Thyroid gland (tissue), 4 donors: Measurements from ENCODE around the gene MSANTD2. TPM values are rescaled to one million over a fixed set of nuclear protein-coding genes. Genes with fewer than 3 reads are reported as not detected.

Experiments used
- DNase-seq, 2 donors: peaks; one replicate each; pipeline ENCODE4 v3.0.0-alpha.2; 2019
- H3K27ac ChIP-seq, 3 donors: fragments of 200-600 bp; sonication (generic); 1 replicate in 2 of 3; 2 replicates in 1 of 3; pipeline ENCODE4 v1.5.1; 2016 to 2019; ENCODE audit warnings: mild to moderate bottlenecking in 1 of 3, moderate library complexity in 1 of 3
- H3K27me3 ChIP-seq: fragments of 200-600 bp; sonication (generic); one replicate; pipeline ENCODE4 v1.5.1; 2019
- H3K36me3 ChIP-seq, 2 donors: fragments of 200-600 bp; sonication (generic); one replicate each; pipeline ENCODE4 v1.5.1; 2016 to 2019
- H3K4me1 ChIP-seq, 2 donors: fragments of 200-600 bp; sonication (generic); one replicate each; pipeline ENCODE4 v1.5.1; 2017 to 2019
- H3K4me3 ChIP-seq, 3 donors: fragments of 200-600 bp; sonication (generic); replicated peaks in 1 of 3; 1 replicate in 2 of 3; 2 replicates in 1 of 3; pipeline ENCODE4 v1.5.1; 2016; ENCODE audit warnings: mild to moderate bottlenecking in 1 of 3
- H3K9me3 ChIP-seq: fragments of 200-600 bp; sonication (generic); one replicate; pipeline ENCODE4 v1.5.1; 2017
- CTCF ChIP-seq, 6 experiments: fragments of 200-600 bp in 3 of 6; fragments of 450-650 bp in 3 of 6; sonication (generic) in 3 of 6; IDR thresholded peaks; one replicate each; pipeline ENCODE4 v1.5.1; 2016 to 2019; ENCODE audit warnings: antibody characterized with exemption in 6 of 6, mild to moderate bottlenecking in 2 of 6, inconsistent platforms in 1 of 6, moderate library complexity in 1 of 6
- POLR2A ChIP-seq, 2 donors: fragments of 450-650 bp; IDR thresholded peaks; one replicate each; pipeline ENCODE4 v1.6.1; 2017; ENCODE audit warnings: antibody characterized with exemption in 2 of 2, mild to moderate bottlenecking in 2 of 2, moderate library complexity in 1 of 2
- WGBS, 2 donors: methylation state at CpG; one replicate each; pipeline ENCODE4 v1.1.5; 2017; 5-methylcytosine and 5-hydroxymethylcytosine counted together
- intact Hi-C: fragments of 100-400 bp; cut with DNase I; formaldehyde crosslinking; loops from one replicate; pipeline ENCODE4 v1.15.1; 2023
- total RNA-seq, 4 donors: library from RNA; depleted of rRNA; stranded (reverse); fragments of >200 nt; gene quantifications; one replicate each; pipeline ENCODE4 v1.2.3, GENCODE V29; 2016

The MSANTD2 gene
- total RNA-seq, 4 donors from 2014 or later = 29.1 to 56.1 (median 37.0) TPM

GRCh38 chr11:124769806-124770774, 30.1 kb downstream of the MSANTD2 start:
- 98% methylated on average over 8 of the region's 8 CpGs for WGBS, 2 donors
- no peak overlapping the region for H3K4me3 ChIP-seq
- H3K27ac ChIP-seq = peak overlapping the region; percentile 29 to 55 (median 32)
- peaks cover 0 to 3% of the 10 kb centered on the region in 2 donors for H3K36me3 ChIP-seq
- no peaks in the 10 kb centered on the region for H3K27me3 ChIP-seq
- no peaks in the 10 kb centered on the region for H3K9me3 ChIP-seq
- intact Hi-C loops = no loop called here
- peak in 1 of 2 donors; percentile 19 for DNase-seq
- no peak for TF ChIP-seq CTCF (IDR thresholded peaks at IDR 0.05)
- no peak for TF ChIP-seq POLR2A (IDR thresholded peaks at IDR 0.05)
- H3K4me1 ChIP-seq = peaks cover under 1 to 29% of the 10 kb centered on the region in 2 donors

- H3K36me3 ChIP-seq = peaks cover 0 to 3% of the 10 kb centered on the region in 2 donors
- no peak for DNase-seq
- no peaks in the 10 kb centered on the region for H3K27me3 ChIP-seq
- WGBS, 2 donors = 89 to 93% methylated on average over 8 of the region's 8 CpGs
- intact Hi-C loops = no loop called here
- peaks cover 10 to 41% of the 10 kb centered on the region in 2 donors for H3K4me1 ChIP-seq
- H3K9me3 ChIP-seq = no peaks in the 10 kb centered on the region
- TF ChIP-seq POLR2A (IDR thresholded peaks at IDR 0.05) = no peak
- TF ChIP-seq CTCF (IDR thresholded peaks at IDR 0.05) = no peak
- peak overlapping the region in 2 of 3 donors; percentile 29 to 55 for H3K27ac ChIP-seq
- no peak overlapping the region for H3K4me3 ChIP-seq
Measured at GRCh38 chr11:124768914-124769313, 31.3 kb downstream of the MSANTD2 start.

- DNase-seq = no peak
- peak overlapping the region in 2 of 3 donors; percentile 46 to 89 for H3K27ac ChIP-seq
- H3K9me3 ChIP-seq = no peaks in the 10 kb centered on the region
- H3K27me3 ChIP-seq = no peaks in the 10 kb centered on the region
- WGBS, 2 donors = 97 to 98% methylated on average over 2 of the region's 2 CpGs
- intact Hi-C loops = no loop called here
- TF ChIP-seq POLR2A (IDR thresholded peaks at IDR 0.05) (no peak), CTCF (IDR thresholded peaks at IDR 0.05) (no peak)
- peaks cover 0 to 3% of the 10 kb centered on the region in 2 donors for H3K36me3 ChIP-seq
- H3K4me3 ChIP-seq = no peak overlapping the region
- peaks cover 13 to 52% of the 10 kb centered on the region in 2 donors for H3K4me1 ChIP-seq
Measured at GRCh38 chr11:124766156-124766555, 34.0 kb downstream of the MSANTD2 start.

- TF ChIP-seq CTCF (IDR thresholded peaks at IDR 0.05) (peak; percentile 57 to 88 (median 74)), POLR2A (IDR thresholded peaks at IDR 0.05) (peak in 1 of 2 donors; percentile 29)
- H3K27ac ChIP-seq = peak overlapping the region; percentile 89 to 98 (median 94)
- intact Hi-C loops = loop anchor here (5.0 kb wide), 2 partner anchors 34 to 91 kb away; partner anchors contain the start of genes SIAE and SPA17
- WGBS, 2 donors = 2 to 4% methylated on average over 21 of the region's 21 CpGs
- peak overlapping the region; percentile 30 to 93 (median 65) for H3K4me3 ChIP-seq
- H3K36me3 ChIP-seq = peaks cover 0 to 3% of the 10 kb centered on the region in 2 donors
- no peaks in the 10 kb centered on the region for H3K9me3 ChIP-seq
- H3K4me1 ChIP-seq = peaks cover 28 to 51% of the 10 kb centered on the region in 2 donors
- peak; percentile 95 to 98 for DNase-seq
- no peaks in the 10 kb centered on the region for H3K27me3 ChIP-seq
Measured at GRCh38 chr11:124763156-124763947, 36.9 kb downstream of the MSANTD2 start.
